Adrenal gland (tissue), 12 donors: ENCODE results near the gene RIT2. TPM values are rescaled to one million over a fixed set of nuclear protein-coding genes. Genes with fewer than 3 reads are reported as not detected.

Experiments used
- DNase-seq, 7 donors: peaks; one replicate each; pipeline ENCODE4 v3.0.0-alpha.2; 2019 to 2020
- H3K27ac ChIP-seq, 5 donors: fragments of 200-600 bp; sonication (generic) in 4 of 5; 1 replicate in 3 of 5; 2 replicates in 2 of 5; pipeline versions ENCODE4 v1.5.1 to v1.8.0; 2016 to 2020; ENCODE audit warnings: mild to moderate bottlenecking in 1 of 5
- H3K27me3 ChIP-seq: fragments of 200-600 bp; 2 replicates; pipeline ENCODE4 v1.8.0; 2021
- H3K36me3 ChIP-seq, 2 donors: fragments of 200-600 bp; replicated peaks in 1 of 2; 1 replicate in 1 of 2; 2 replicates in 1 of 2; pipeline versions ENCODE4 v1.5.1 to v1.8.0; 2018 to 2022
- H3K4me1 ChIP-seq, 2 donors: fragments of 200-600 bp; replicated peaks in 1 of 2; 1 replicate in 1 of 2; 2 replicates in 1 of 2; pipeline versions ENCODE4 v1.5.1 to v1.8.0; 2018 to 2021
- H3K4me3 ChIP-seq, 4 donors: fragments of 200-600 bp; sonication (generic) in 3 of 4; one replicate each; pipeline ENCODE4 v1.5.1; 2016 to 2018
- H3K9me3 ChIP-seq, 3 donors: fragments of 200-600 bp; sonication (generic) in 1 of 3; replicated peaks in 1 of 3; 1 replicate in 2 of 3; 2 replicates in 1 of 3; pipeline versions ENCODE4 v1.5.1 to v1.8.0; 2016 to 2021
- POLR2A ChIP-seq, 2 donors: fragments of 450-650 bp; IDR thresholded peaks; one replicate each; pipeline ENCODE4 v1.6.1; 2017; ENCODE audit warnings: antibody characterized with exemption in 2 of 2, mild to moderate bottlenecking in 2 of 2, moderate library complexity in 1 of 2
- WGBS, 4 donors: extraction: QIAGEN DNeasy Blood & Tissue Kit in 2 of 4; methylation state at CpG; one replicate each; pipeline versions ENCODE4 v1.1.5 to v1.1.7; 2013 to 2017; 5-methylcytosine and 5-hydroxymethylcytosine counted together
- intact Hi-C, 2 donors: fragments of 100-400 bp; cut with DNase I; formaldehyde crosslinking; loops; one replicate each; pipeline versions ENCODE4 v1.14.1 to v1.15.0; 2022 to 2023
- polyA plus RNA-seq, 3 donors: library from polyadenylated mRNA; stranded (reverse); fragments of 200-250 nt in 2 of 3; fragments of 350-450 nt in 1 of 3; fragmentation: Illumina TruSeq in 1 of 3; extraction: RNeasy Lipid Tissue Mini Kit (QIAGEN cat#74804) in 1 of 3; gene quantifications; one replicate each; pipeline ENCODE4 v1.2.3, GENCODE V29; 2013 to 2014
- total RNA-seq, 9 donors: library from RNA; depleted of rRNA in 4 of 9; stranded (reverse); fragments of >200 nt in 4 of 9; fragments of 120-200 nt in 1 of 9; fragmentation: NEBNext Ultra II Directional in 1 of 9; extraction: Animal tissue kit (Norgen Biotek cat#: 25700) in 1 of 9; gene quantifications; one replicate each; pipeline versions ENCODE4 v1.1.0 to v1.2.4, GENCODE V29; 2013 to 2023
- TF ChIP-seq, protein P1 (sequence below), 6 experiments: fragments of 450-650 bp in 4 of 6; fragments of 200-600 bp in 2 of 6; sonication (generic) in 1 of 6; IDR thresholded peaks; 1 replicate in 5 of 6; 2 replicates in 1 of 6; pipeline versions ENCODE4 v1.5.1 to v1.8.0; 2016 to 2021; ENCODE audit warnings: antibody characterized with exemption in 6 of 6, mild to moderate bottlenecking in 2 of 6, moderate library complexity in 1 of 6
- donor health status: healthy with polysubstance abuse.
- donor health status: Bipolar disorder and iron deficiency.
- donor health status: DM: yes; HTN: yes; CAD: no.
- donor health status: DM: no; HTN: no; CAD: no.
- donor health status: DM: no; HTN: no; CAD: no.
- donor health status: DM: yes; HTN: yes; CAD: no.

Gene RIT2
- total and polyA plus RNA-seq, 12 donors, result 0.20 to 0.99 (median 0.28) TPM; not detected in 7

DNA sequence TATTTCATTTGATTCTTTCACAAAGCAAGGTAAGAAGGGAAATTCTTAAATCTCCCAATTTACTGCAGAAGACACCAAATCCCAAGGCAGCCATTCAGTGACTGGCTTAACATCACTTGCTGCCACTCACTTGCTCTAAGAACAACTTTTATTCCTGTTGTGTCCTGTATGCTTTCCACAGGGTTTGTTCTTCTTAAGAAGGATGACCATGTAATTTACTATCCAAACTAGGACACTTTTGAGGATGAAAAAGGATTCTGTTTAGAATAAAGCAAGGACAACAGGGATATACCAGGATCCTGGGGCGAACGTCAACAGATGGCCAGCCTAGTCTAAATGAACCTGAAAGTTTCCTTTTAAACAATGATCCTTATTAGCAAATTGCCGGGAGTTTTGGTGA lies 34.8 kb downstream of the RIT2 start:
- no peak overlapping the region for H3K4me3 ChIP-seq
- no peaks in the 10 kb centered on the region for H3K4me1 ChIP-seq
- no peaks in the 10 kb centered on the region for H3K9me3 ChIP-seq
- no peak overlapping the region for H3K27ac ChIP-seq
- 71 to 90% (median 79%) methylated on average over 3 of the region's 3 CpGs for WGBS, 4 donors
- DNase-seq, result no peak
- H3K36me3 ChIP-seq, result no peaks in the 10 kb centered on the region
- TF ChIP-seq, protein P1, sequence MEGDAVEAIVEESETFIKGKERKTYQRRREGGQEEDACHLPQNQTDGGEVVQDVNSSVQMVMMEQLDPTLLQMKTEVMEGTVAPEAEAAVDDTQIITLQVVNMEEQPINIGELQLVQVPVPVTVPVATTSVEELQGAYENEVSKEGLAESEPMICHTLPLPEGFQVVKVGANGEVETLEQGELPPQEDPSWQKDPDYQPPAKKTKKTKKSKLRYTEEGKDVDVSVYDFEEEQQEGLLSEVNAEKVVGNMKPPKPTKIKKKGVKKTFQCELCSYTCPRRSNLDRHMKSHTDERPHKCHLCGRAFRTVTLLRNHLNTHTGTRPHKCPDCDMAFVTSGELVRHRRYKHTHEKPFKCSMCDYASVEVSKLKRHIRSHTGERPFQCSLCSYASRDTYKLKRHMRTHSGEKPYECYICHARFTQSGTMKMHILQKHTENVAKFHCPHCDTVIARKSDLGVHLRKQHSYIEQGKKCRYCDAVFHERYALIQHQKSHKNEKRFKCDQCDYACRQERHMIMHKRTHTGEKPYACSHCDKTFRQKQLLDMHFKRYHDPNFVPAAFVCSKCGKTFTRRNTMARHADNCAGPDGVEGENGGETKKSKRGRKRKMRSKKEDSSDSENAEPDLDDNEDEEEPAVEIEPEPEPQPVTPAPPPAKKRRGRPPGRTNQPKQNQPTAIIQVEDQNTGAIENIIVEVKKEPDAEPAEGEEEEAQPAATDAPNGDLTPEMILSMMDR (IDR thresholded peaks at IDR 0.05), result no peak
- TF ChIP-seq POLR2A (IDR thresholded peaks at IDR 0.05), result no peak
- H3K27me3 ChIP-seq, result no peaks in the 10 kb centered on the region
- intact Hi-C loops, result no loop called here

DNA sequence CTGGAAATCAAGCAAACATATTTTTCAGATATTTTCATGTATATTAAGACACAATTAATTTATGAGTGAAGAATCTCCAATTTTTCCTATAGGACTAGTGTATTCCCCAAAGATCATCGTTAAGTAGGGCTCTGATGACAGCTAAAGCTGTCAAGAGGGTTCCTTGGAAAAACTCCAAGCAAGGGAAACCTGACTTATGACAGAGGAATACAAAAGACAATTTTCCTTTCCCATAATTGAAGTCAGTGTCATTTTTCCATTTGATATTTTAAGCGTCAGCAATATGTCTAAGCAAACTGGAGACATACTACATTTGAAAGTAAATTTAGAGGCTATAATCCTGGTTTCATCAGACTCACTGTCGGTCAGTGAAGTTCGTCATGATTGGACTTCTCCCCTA lies 36.1 kb downstream of the RIT2 start:
- H3K4me1 ChIP-seq, result no peaks in the 10 kb centered on the region
- H3K36me3 ChIP-seq, result no peaks in the 10 kb centered on the region
- 63 to 73% (median 67%) methylated on average over 4 of the region's 4 CpGs for WGBS, 4 donors
- intact Hi-C loops, result no loop called here
- TF ChIP-seq, protein P1 (IDR thresholded peaks at IDR 0.05), result no peak
- TF ChIP-seq POLR2A (IDR thresholded peaks at IDR 0.05), result no peak
- no peaks in the 10 kb centered on the region for H3K27me3 ChIP-seq
- H3K4me3 ChIP-seq, result no peak overlapping the region
- H3K27ac ChIP-seq, result no peak overlapping the region
- H3K9me3 ChIP-seq, result no peaks in the 10 kb centered on the region
- no peak for DNase-seq

DNA sequence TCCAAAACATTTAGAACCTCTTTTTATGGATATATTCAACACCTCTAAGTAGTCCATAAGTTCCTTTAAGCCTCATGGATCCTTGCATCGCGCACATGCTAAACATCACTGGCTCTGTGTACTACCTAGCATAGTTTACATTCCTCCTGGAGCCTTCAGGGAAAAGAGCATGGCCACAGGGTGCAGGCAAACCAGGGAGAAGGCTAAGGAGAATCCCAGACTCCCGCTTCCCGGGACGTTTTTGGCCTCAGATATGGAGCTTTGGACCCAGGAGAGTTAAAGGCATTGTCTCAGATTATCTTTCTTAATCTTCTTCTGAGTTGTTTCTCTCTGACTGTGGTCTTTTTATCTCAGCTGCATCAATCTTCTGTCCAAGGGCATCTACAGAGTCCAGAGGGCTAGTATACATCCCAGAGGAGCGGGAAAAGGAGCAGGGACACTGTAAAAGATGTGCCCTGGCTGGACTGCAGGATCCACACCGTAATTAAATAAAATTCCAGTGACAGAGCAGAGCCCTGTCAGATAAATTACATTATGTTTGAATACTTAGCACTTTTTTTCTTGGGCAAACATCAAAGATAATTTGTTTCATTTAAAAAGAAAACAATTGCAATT lies 36.9 kb downstream of the RIT2 start:
- TF ChIP-seq, protein P1 (IDR thresholded peaks at IDR 0.05), result no peak
- no peaks in the 10 kb centered on the region for H3K27me3 ChIP-seq
- H3K4me1 ChIP-seq, result no peaks in the 10 kb centered on the region
- WGBS, 4 donors, result 40 to 46% (median 43%) methylated on average over 7 of the region's 7 CpGs
- no peak overlapping the region for H3K4me3 ChIP-seq
- H3K9me3 ChIP-seq, result no peaks in the 10 kb centered on the region
- H3K27ac ChIP-seq, result no peak overlapping the region
- DNase-seq, result no peak
- H3K36me3 ChIP-seq, result no peaks in the 10 kb centered on the region
- intact Hi-C loops, result no loop called here

DNA sequence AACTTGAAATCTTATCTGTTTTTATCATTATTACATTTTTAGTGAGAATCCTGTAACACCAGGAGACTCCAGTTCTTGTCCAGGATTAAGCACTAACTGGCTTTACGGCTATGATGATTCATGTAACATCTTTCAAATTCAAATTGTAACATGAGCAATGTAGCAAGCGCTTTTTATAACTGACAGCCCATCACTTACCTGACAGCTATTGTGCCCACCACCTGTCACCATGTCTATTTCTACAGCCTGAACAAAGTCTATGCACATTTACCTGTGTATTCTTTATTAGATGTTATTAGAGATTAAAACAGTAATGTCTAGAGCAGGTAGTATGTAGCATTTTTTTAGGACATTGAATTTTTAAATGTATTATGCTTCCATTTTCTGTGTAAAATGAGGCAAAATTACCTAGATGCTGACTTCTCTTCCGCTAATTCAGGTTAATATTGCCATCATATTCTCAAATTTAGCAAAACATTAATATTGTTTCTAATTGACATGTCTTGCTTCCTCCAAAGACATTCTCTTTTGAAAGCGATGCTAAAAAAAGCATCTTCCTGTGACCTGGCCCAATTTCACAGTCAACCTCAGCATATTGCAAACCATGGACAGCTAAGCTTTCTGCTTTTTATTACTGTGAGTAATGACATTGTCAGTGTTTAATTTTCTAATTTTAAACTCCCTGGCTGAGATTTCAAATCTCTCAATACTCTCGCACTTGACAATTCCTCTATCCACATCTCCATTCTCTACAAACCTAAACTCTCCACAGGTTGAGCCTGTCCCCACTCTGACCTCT lies 37.8 kb downstream of the RIT2 start:
- TF ChIP-seq, protein P1 (IDR thresholded peaks at IDR 0.05), result no peak
- TF ChIP-seq POLR2A (IDR thresholded peaks at IDR 0.05), result no peak
- Histone ChIP-seq H3K36me3 (no peaks in the 10 kb centered on the region), H3K4me3 (no peak overlapping the region), H3K27me3 (no peaks in the 10 kb centered on the region), H3K9me3 (no peaks in the 10 kb centered on the region), H3K27ac (no peak overlapping the region), H3K4me1 (no peaks in the 10 kb centered on the region)
- intact Hi-C loops, result no loop called here
- DNase-seq, result no peak
- WGBS, 4 donors, result 59 to 83% (median 65%) methylated on average over 5 of the region's 5 CpGs
